Mammary epithelial cell (primary cell): Measurements from ENCODE around the gene RTF1.

ENCODE experiments used
- CTCF ChIP-seq, 2 donors: IDR thresholded peaks in 1 of 2; conservative IDR thresholded peaks in 1 of 2; 2 replicates each; pipeline ENCODE4 v1.5.1; 2011 to 2012; ENCODE audit warnings: inconsistent platforms in 2 of 2, low read length in 2 of 2, mild to moderate bottlenecking in 2 of 2, control low read depth in 1 of 2, low read depth in 1 of 2; ENCODE audit not compliant: insufficient read depth in 1 of 2; ENCODE audit errors: extremely low read depth in 1 of 2
- EZH2 ChIP-seq: IDR thresholded peaks from 2 replicates; pipeline ENCODE4 v1.6.1; 2012; ENCODE audit warnings: low read length, inconsistent platforms, borderline replicate concordance

- TF ChIP-seq CTCF (conservative IDR thresholded peaks at IDR 0.05 in 1 of 2, IDR thresholded peaks at IDR 0.05 in 1 of 2; ENCODE audit: extremely low read depth in 1 of 2, insufficient read depth in 1 of 2, low read depth in 1 of 2, low read length in 2 of 2) (no peak), EZH2 (no peak)
These were observed 49.8 kb downstream of the RTF1 start for GRCh38 chr15:41466711-41467110.
